ENCODE measurements around the gene ABHD11.
A peak's percentile ranks its signal among the peaks of the same experiment; 100 is the strongest.
"Not testable (repeated sequence)": the region's sequence is repeated elsewhere in the genome, so short reads cannot be mapped to it uniquely, and the experiment has no call there.

The ABHD11 gene

GRCh38 chr7:73721377-73721817 lies 17.2 kb downstream of the ABHD11 start:
- H4K20me1 ChIP-seq (ENCODE audit: insufficient read depth, low read length) = no peaks in the 10 kb centered on the region
- H3K27ac ChIP-seq (ENCODE audit: low read depth, low read length, poor library complexity, severe bottlenecking) = no peak overlapping the region
- H3K79me2 ChIP-seq (ENCODE audit: insufficient read depth, low read length) = no peaks in the 10 kb centered on the region
- no peak overlapping the region for H2AFZ ChIP-seq (ENCODE audit: low read length)
- no peaks in the 10 kb centered on the region for H3K36me3 ChIP-seq (ENCODE audit: insufficient read depth, low read length)
- H3K27me3 ChIP-seq (ENCODE audit: insufficient read depth, low read length) = 0 out of 2 replicates have a peak, but pooled peaks cover 5% of the 10 kb centered on the region
- no peaks in the 10 kb centered on the region for H3F3A ChIP-seq (ENCODE audit: insufficient read depth, low read length)
- TF ChIP-seq EZH2 (IDR thresholded peaks at IDR 0.05; ENCODE audit: borderline replicate concordance, low read length) (no peak), CTCF (IDR thresholded peaks at IDR 0.05; ENCODE audit: low read length) (no peak)
- no peak overlapping the region for H3K4me2 ChIP-seq (ENCODE audit: low read length)
- H3K9me2 ChIP-seq (ENCODE audit: low read depth, low read length) = no peaks in the 10 kb centered on the region
- no peak overlapping the region for H3K9ac ChIP-seq (ENCODE audit: low read length)
- H3K4me3 ChIP-seq (ENCODE audit: low read depth, low read length, poor library complexity, severe bottlenecking) = no peak overlapping the region
- peaks cover 19% of the 10 kb centered on the region for H3K4me1 ChIP-seq (ENCODE audit: insufficient read depth, low read length, severe bottlenecking)
- no peaks in the 10 kb centered on the region for H3K9me3 ChIP-seq (ENCODE audit: low read length)

- not testable (repeated sequence) for H3K9ac ChIP-seq (ENCODE audit: low read length); H4K20me1 ChIP-seq (ENCODE audit: insufficient read depth, low read length); H3K4me3 ChIP-seq (ENCODE audit: low read depth, low read length, poor library complexity, severe bottlenecking); H3K36me3 ChIP-seq (ENCODE audit: insufficient read depth, low read length); H3K4me2 ChIP-seq (ENCODE audit: low read length); H3F3A ChIP-seq (ENCODE audit: insufficient read depth, low read length); H3K27me3 ChIP-seq (ENCODE audit: insufficient read depth, low read length); H3K27ac ChIP-seq (ENCODE audit: low read depth, low read length, poor library complexity, severe bottlenecking); H3K79me2 ChIP-seq (ENCODE audit: insufficient read depth, low read length); H3K9me2 ChIP-seq (ENCODE audit: low read depth, low read length); H2AFZ ChIP-seq (ENCODE audit: low read length); H3K9me3 ChIP-seq (ENCODE audit: low read length)
- H3K4me1 ChIP-seq (ENCODE audit: insufficient read depth, low read length, severe bottlenecking) = peaks cover 19% of the 10 kb centered on the region
Observed at GRCh38 chr7:73720443-73720842, 18.2 kb downstream of the ABHD11 start.

- Histone ChIP-seq H3F3A (ENCODE audit: insufficient read depth, low read length) (no peaks in the 10 kb centered on the region), H3K4me1 (ENCODE audit: insufficient read depth, low read length, severe bottlenecking) (peaks cover 19% of the 10 kb centered on the region), H3K9me3 (ENCODE audit: low read length) (no peaks in the 10 kb centered on the region), H3K4me2 (ENCODE audit: low read length) (peak overlapping the region; percentile 69), H3K36me3 (ENCODE audit: insufficient read depth, low read length) (no peaks in the 10 kb centered on the region), H3K9me2 (ENCODE audit: low read depth, low read length) (no peaks in the 10 kb centered on the region), H2AFZ (ENCODE audit: low read length) (no peak overlapping the region), H3K27ac (ENCODE audit: low read depth, low read length, poor library complexity, severe bottlenecking) (no peak overlapping the region), H3K4me3 (ENCODE audit: low read depth, low read length, poor library complexity, severe bottlenecking) (peak overlapping the region; percentile 52), H3K9ac (ENCODE audit: low read length) (no peak overlapping the region), H3K27me3 (ENCODE audit: insufficient read depth, low read length) (0 out of 2 replicates have a peak, but pooled peaks cover 5% of the 10 kb centered on the region), H3K79me2 (ENCODE audit: insufficient read depth, low read length) (no peaks in the 10 kb centered on the region), H4K20me1 (ENCODE audit: insufficient read depth, low read length) (no peaks in the 10 kb centered on the region)
- TF ChIP-seq EZH2 (IDR thresholded peaks at IDR 0.05; ENCODE audit: borderline replicate concordance, low read length) (no peak), CTCF (IDR thresholded peaks at IDR 0.05; ENCODE audit: low read length) (no peak)
Observed at GRCh38 chr7:73719806-73720169, 18.8 kb downstream of the ABHD11 start.

Measured in OCI-LY1 (cell line).